ENCODE results near the gene COQ4. TPM values are rescaled to one million over a fixed set of nuclear protein-coding genes. Genes with fewer than 3 reads are reported as not detected.

COQ4 gene
- total RNA-seq: 35.5 and 38.2 TPM in 2 replicates

GRCh38 chr9:128322404-128323211 is at the start of gene COQ4, which contains the start of gene TRUB2:
Gene COQ4, plus strand, starts transcription at chr9:128322839. Its CDS starts 20 bp downstream, at chr9:128322859.
Gene TRUB2, minus strand, starts transcription at chr9:128322447. Its CDS starts 39 bp downstream, at chr9:128322408.
- DNase-seq (ENCODE audit: low read depth): peak; percentile 83

- DNase-seq (ENCODE audit: low read depth): no peak
Measured at GRCh38 chr9:128274245-128274644, 48.4 kb upstream of the COQ4 start.

- DNase-seq (ENCODE audit: low read depth): peak; percentile 50
Measured at GRCh38 chr9:128275198-128276007, 47.2 kb upstream of the COQ4 start, which contains the start of gene GOLGA2. Gene GOLGA2, minus strand, starts transcription at chr9:128276007. Its CDS starts 31 bp downstream, at chr9:128275976.

- DNase-seq (ENCODE audit: low read depth): peak; percentile 97
Measured at GRCh38 chr9:128276008-128276573, 46.5 kb upstream of the COQ4 start, which contains the start of gene SWI5. Gene SWI5, plus strand, starts transcription at chr9:128276276.

GRCh38 chr9:128276574-128277270 is 45.9 kb upstream of the COQ4 start:
- no peak for DNase-seq (ENCODE audit: low read depth)

GRCh38 chr9:128279088-128280073 is 43.3 kb upstream of the COQ4 start:
- DNase-seq (ENCODE audit: low read depth): peak; percentile 45

- DNase-seq (ENCODE audit: low read depth): peak; percentile 18
Measured at GRCh38 chr9:128280084-128280622, 42.5 kb upstream of the COQ4 start.

GRCh38 chr9:128282500-128282899 is 40.1 kb upstream of the COQ4 start:
- DNase-seq (ENCODE audit: low read depth): peak; percentile 22

GRCh38 chr9:128285033-128285784 is 37.4 kb upstream of the COQ4 start:
- no peak for DNase-seq (ENCODE audit: low read depth)

- DNase-seq (ENCODE audit: low read depth): no peak
Measured at GRCh38 chr9:128286440-128286839, 36.2 kb upstream of the COQ4 start.

GRCh38 chr9:128288273-128289004 is 34.2 kb upstream of the COQ4 start:
- DNase-seq (ENCODE audit: low read depth): no peak

GRCh38 chr9:128292009-128292408 is 30.6 kb upstream of the COQ4 start:
- DNase-seq (ENCODE audit: low read depth): no peak

- no peak for DNase-seq (ENCODE audit: low read depth)
Measured at GRCh38 chr9:128293091-128293490, 29.5 kb upstream of the COQ4 start.

- no peak for DNase-seq (ENCODE audit: low read depth)
Measured at GRCh38 chr9:128294142-128294541, 28.5 kb upstream of the COQ4 start.

GRCh38 chr9:128296340-128297220 is 26.1 kb upstream of the COQ4 start:
- DNase-seq (ENCODE audit: low read depth): no peak

GRCh38 chr9:128297221-128297773 is 25.3 kb upstream of the COQ4 start:
- DNase-seq (ENCODE audit: low read depth): no peak

All from renal cortical epithelial cell (primary cell).